Type B pancreatic cell (in vitro differentiated cells): ENCODE data around the gene GMPR. TPM values are rescaled to one million over a fixed set of nuclear protein-coding genes. Genes with fewer than 3 reads are reported as not detected.

ENCODE experiments used
- DNase-seq: peaks from one replicate; pipeline ENCODE4 v3.0.0; 2021; ENCODE audit warnings: mixed read lengths; ENCODE audit not compliant: unreplicated experiment; ENCODE audit errors: extremely low spot score
- H3K27ac Mint-ChIP-seq: 2 replicates; pipeline ENCODE4 v1.8.0; 2021; ENCODE audit warnings: mild to moderate bottlenecking, mixed read lengths
- H3K27me3 Mint-ChIP-seq: 2 replicates; pipeline ENCODE4 v1.8.0; 2021; ENCODE audit warnings: mixed read lengths
- H3K36me3 Mint-ChIP-seq: 2 replicates; pipeline ENCODE4 v1.8.0; 2021; ENCODE audit warnings: mixed read lengths
- H3K4me1 Mint-ChIP-seq: one replicate; pipeline ENCODE4 v1.8.0; 2021; ENCODE audit warnings: mixed read lengths; ENCODE audit not compliant: unreplicated experiment
- H3K4me3 Mint-ChIP-seq: 2 replicates; pipeline ENCODE4 v1.8.0; 2021; ENCODE audit warnings: mild to moderate bottlenecking, mixed read lengths
- H3K9me3 Mint-ChIP-seq: 2 replicates; pipeline ENCODE4 v1.8.0; 2021; ENCODE audit warnings: mixed read lengths
- total RNA-seq: library from RNA; stranded (reverse); gene quantifications from 2 replicates; pipeline ENCODE4 v1.2.1, GENCODE V29; 2021; ENCODE audit warnings: low replicate concordance
- TF ChIP-seq, protein P1 (sequence below): fragments of 200-600 bp; sonication (generic); conservative IDR thresholded peaks from 2 replicates; pipeline ENCODE4 v1.5.0; 2021; ENCODE audit warnings: antibody characterized with exemption, mild to moderate bottlenecking

GMPR gene
- total RNA-seq, 1 donor from 2014 or later: 3.8 TPM

DNA sequence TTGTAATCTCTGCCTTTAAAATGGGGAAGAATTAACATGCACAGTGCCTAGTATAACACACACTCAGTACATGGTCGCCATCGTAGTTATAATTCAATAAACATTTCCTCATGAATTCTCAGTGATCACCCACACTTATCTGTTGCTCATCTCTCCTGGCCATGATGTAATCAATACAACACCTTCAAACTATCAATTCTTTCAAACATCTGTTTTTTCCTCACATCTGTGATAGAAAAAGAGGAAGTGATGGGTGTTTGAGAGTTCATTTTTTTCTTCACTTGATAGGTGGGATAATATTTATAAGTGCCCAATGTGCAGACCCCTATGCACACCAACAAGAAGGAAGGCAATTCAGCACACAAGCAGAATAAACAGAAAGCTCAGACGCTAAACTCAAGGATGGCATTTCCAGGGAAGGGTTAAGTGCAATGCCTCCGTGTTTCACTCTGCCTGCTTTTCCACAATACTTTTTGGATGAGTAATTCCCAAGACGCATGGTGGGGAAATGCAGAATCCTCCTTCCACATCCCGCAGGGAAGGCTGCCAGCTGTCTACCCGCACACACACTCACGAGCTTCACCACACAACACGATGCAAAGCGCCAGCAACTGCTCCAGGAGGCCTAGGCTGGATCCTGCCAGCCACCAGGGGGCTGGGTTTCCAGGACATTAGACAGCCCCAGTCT lies 100.3 kb downstream of the GMPR start:
- peaks cover 16% of the 10 kb centered on the region for H3K4me1 Mint-ChIP-seq
- no peak overlapping the region for H3K27ac Mint-ChIP-seq
- peaks cover 8% of the 10 kb centered on the region for H3K36me3 Mint-ChIP-seq
- H3K27me3 Mint-ChIP-seq: no peaks in the 10 kb centered on the region
- DNase-seq: no peak
- no peak overlapping the region for H3K4me3 Mint-ChIP-seq
- peaks cover 5% of the 10 kb centered on the region for H3K9me3 Mint-ChIP-seq
- TF ChIP-seq, protein P1, sequence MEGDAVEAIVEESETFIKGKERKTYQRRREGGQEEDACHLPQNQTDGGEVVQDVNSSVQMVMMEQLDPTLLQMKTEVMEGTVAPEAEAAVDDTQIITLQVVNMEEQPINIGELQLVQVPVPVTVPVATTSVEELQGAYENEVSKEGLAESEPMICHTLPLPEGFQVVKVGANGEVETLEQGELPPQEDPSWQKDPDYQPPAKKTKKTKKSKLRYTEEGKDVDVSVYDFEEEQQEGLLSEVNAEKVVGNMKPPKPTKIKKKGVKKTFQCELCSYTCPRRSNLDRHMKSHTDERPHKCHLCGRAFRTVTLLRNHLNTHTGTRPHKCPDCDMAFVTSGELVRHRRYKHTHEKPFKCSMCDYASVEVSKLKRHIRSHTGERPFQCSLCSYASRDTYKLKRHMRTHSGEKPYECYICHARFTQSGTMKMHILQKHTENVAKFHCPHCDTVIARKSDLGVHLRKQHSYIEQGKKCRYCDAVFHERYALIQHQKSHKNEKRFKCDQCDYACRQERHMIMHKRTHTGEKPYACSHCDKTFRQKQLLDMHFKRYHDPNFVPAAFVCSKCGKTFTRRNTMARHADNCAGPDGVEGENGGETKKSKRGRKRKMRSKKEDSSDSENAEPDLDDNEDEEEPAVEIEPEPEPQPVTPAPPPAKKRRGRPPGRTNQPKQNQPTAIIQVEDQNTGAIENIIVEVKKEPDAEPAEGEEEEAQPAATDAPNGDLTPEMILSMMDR: peak; percentile 63

DNA sequence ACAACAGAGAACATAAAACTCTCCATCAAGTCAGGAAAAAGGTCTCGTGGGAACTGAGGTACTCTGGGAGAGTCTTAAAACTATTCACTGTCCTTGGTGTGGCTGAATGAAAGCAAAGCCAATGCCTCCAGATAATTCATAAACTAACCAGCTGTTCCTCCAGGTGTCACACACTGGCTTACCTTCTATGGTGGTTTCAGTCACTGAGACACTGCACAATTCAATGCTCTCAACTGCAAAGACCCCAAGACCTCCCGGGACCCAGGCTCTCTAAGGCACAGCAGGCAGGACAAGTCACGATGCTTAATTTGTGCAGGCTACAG lies 100.8 kb downstream of the GMPR start:
- TF ChIP-seq, protein P1: no peak
- peaks cover 8% of the 10 kb centered on the region for H3K36me3 Mint-ChIP-seq
- no peak for DNase-seq
- H3K9me3 Mint-ChIP-seq: peaks cover 5% of the 10 kb centered on the region
- no peak overlapping the region for H3K27ac Mint-ChIP-seq
- H3K4me3 Mint-ChIP-seq: no peak overlapping the region
- peaks cover 16% of the 10 kb centered on the region for H3K4me1 Mint-ChIP-seq
- H3K27me3 Mint-ChIP-seq: no peaks in the 10 kb centered on the region

DNA sequence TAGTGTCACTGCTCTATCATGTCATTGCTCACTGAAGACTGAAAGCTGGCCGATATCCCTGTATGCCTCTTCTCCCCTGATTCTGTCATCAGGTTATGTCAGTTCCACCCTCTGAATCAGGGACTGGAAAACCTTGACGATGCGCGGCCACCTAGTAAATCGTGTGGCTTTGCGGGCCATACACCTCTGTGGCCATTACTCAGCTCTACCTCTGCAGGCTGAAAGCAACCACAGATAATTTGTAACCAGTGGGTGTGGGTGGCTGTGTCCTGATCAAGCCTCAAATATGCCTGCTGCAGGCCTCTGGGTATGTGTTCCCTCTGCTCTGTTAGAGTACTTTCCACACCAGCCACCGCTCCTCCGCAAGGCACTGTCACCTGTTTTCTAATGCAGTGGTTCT lies 105.2 kb downstream of the GMPR start:
- Mint-ChIP-seq H3K4me1 (peaks cover 31% of the 10 kb centered on the region), H3K4me3 (no peak overlapping the region), H3K9me3 (peaks cover 5% of the 10 kb centered on the region), H3K36me3 (peaks cover 4% of the 10 kb centered on the region), H3K27ac (no peak overlapping the region), H3K27me3 (no peaks in the 10 kb centered on the region)
- TF ChIP-seq, protein P1: no peak
- DNase-seq: no peak

DNA sequence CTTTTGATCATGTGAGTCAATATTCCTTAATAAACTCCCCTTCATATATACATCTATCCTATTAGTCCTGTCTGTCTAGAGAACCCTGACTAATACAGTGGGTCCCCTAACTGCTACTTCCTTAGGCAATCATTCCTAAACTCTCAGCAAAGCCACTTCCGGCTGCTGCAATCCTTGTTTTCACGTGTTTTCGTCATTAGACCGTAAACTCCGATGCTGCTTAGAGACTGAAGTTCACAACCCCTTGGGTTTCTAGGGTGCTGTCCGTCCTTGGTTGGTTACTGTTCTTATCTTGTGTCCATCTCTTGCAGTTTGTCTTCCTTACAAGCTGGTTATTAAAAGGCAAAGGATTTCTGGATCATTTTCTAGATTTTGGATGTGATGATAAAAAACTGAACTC lies 106.4 kb downstream of the GMPR start:
- peaks cover 9% of the 10 kb centered on the region for H3K36me3 Mint-ChIP-seq
- DNase-seq: no peak
- no peak overlapping the region for H3K4me3 Mint-ChIP-seq
- TF ChIP-seq, protein P1: no peak
- H3K4me1 Mint-ChIP-seq: peaks cover 27% of the 10 kb centered on the region
- H3K27ac Mint-ChIP-seq: no peak overlapping the region
- no peaks in the 10 kb centered on the region for H3K27me3 Mint-ChIP-seq
- peaks cover 5% of the 10 kb centered on the region for H3K9me3 Mint-ChIP-seq

Other genes with a start within 250 kb of the GMPR start
- 44.4 and 54.9 TPM in 2 replicates for gene MYLIP, start 109.5 kb upstream of the GMPR start, total RNA-seq